Caco-2 (cell line): ENCODE results near the gene NEURL4. TPM values are rescaled to one million over a fixed set of nuclear protein-coding genes. Genes with fewer than 3 reads are reported as not detected.

Experiments
- BruUV-seq: library from RNA; stranded (reverse); fragments of 400-500 nt; replicated peaks from 2 replicates; lab custom pipeline; 2021; lab: Mats Ljungman, UMichigan
- CTCF ChIA-PET: fragments of 300-600 bp; sonication (Branson Sonifier 250); formaldehyde crosslinking; loops from one replicate; lab custom pipeline; 2022; ENCODE audit warnings: antibody characterized with exemption; lab: Charles Lee
- POLR2A ChIA-PET: fragments of 300-600 bp; sonication (Branson Sonifier 250); formaldehyde crosslinking; loops from one replicate; lab custom pipeline; 2022; ENCODE audit warnings: antibody characterized with exemption; lab: Charles Lee
- DNase-seq, 2 experiments: peaks; one replicate each; pipeline versions ENCODE4 v3.0.0 to v3.0.0-alpha.2; 2020 to 2022
- H3K27me3 ChIP-seq: replicated peaks from 2 replicates; pipeline ENCODE4 v1.6.0; 2011; ENCODE audit warnings: low read length; ENCODE audit not compliant: control insufficient read depth, insufficient read depth
- H3K36me3 ChIP-seq: 2 replicates; pipeline ENCODE4 v1.5.1; 2011; ENCODE audit warnings: low read length; ENCODE audit not compliant: control insufficient read depth, insufficient read depth
- H3K4me1 ChIP-seq: fragments of 250-450 bp; sonication (Bioruptor Pico); 2 replicates; pipeline ENCODE4 v1.5.1; 2020; ENCODE audit warnings: mild to moderate bottlenecking
- H3K4me3 ChIP-seq: 2 replicates; pipeline ENCODE4 v1.5.1; 2011; ENCODE audit warnings: low read depth, mild to moderate bottlenecking, control low read depth, low read length
- H3K9me3 ChIP-seq: fragments of 250-450 bp; sonication (Bioruptor Pico); 2 replicates; pipeline ENCODE4 v1.5.1; 2020; ENCODE audit warnings: mild to moderate bottlenecking, moderate library complexity
- H3K27ac Mint-ChIP-seq: one replicate; pipeline ENCODE4 v1.8.0; 2022; ENCODE audit warnings: mixed read lengths; ENCODE audit not compliant: unreplicated experiment
- H3K27me3 Mint-ChIP-seq: one replicate; pipeline ENCODE4 v1.8.0; 2022; ENCODE audit warnings: mixed read lengths; ENCODE audit not compliant: insufficient read depth, unreplicated experiment
- H3K36me3 Mint-ChIP-seq: one replicate; pipeline ENCODE4 v1.8.0; 2022; ENCODE audit warnings: mild to moderate bottlenecking, mixed read lengths; ENCODE audit not compliant: insufficient read depth, unreplicated experiment
- H3K4me1 Mint-ChIP-seq: one replicate; pipeline ENCODE4 v1.8.0; 2022; ENCODE audit warnings: low read depth, mixed read lengths; ENCODE audit not compliant: unreplicated experiment
- H3K4me3 Mint-ChIP-seq: one replicate; pipeline ENCODE4 v1.8.0; 2022; ENCODE audit warnings: mild to moderate bottlenecking, moderate library complexity, mixed read lengths; ENCODE audit not compliant: unreplicated experiment
- H3K9me3 Mint-ChIP-seq: one replicate; pipeline ENCODE4 v1.8.0; 2022; ENCODE audit warnings: mixed read lengths; ENCODE audit not compliant: unreplicated experiment
- CTCF ChIP-seq, 2 experiments: fragments of 200-600 bp in 1 of 2; IDR thresholded peaks; 1 replicate in 1 of 2; 2 replicates in 1 of 2; pipeline versions ENCODE4 v1.5.1 to v1.8.0; 2011 to 2022; ENCODE audit warnings: antibody characterized with exemption in 1 of 2, control low read depth in 1 of 2, inconsistent platforms in 1 of 2, low read depth in 1 of 2, low read length in 1 of 2, mild to moderate bottlenecking in 1 of 2, moderate library complexity in 1 of 2; ENCODE audit not compliant: insufficient read depth in 1 of 2, severe bottlenecking in 1 of 2, unreplicated experiment in 1 of 2
- intact Hi-C: fragments of 100-400 bp; cut with micrococcal nuclease; formaldehyde crosslinking; loops from one replicate; pipeline ENCODE4 v1.10.0; 2022; ENCODE audit not compliant: unreplicated experiment
- total RNA-seq: library from RNA; stranded (reverse); gene quantifications from 2 replicates; pipeline ENCODE4 v1.2.3, GENCODE V29; 2022

The NEURL4 gene
- total RNA-seq, 1 experiment from 2014 or later: 31.1 TPM

- Mint-ChIP-seq H3K4me3 (no peak overlapping the region), H3K27me3 (no peaks in the 10 kb centered on the region), H3K27ac (no peak overlapping the region), H3K4me1 (peaks cover 8% of the 10 kb centered on the region), H3K9me3 (no peaks in the 10 kb centered on the region), H3K36me3 (peaks cover 5% of the 10 kb centered on the region)
- intact Hi-C loops: no loop called here
- ChIA-PET POLR2A (interaction anchor here (0.6 kb wide), 1 partner anchor 30 kb away, joined by 3 read pairs; no protein-coding TSS in a partner anchor), CTCF (interaction anchor here (1.1 kb wide), 1 partner anchor 13 kb away, joined by 3 read pairs; no protein-coding TSS in a partner anchor)
- Histone ChIP-seq H3K4me3 (no peak overlapping the region), H3K4me1 (peaks cover 3% of the 10 kb centered on the region; the same call in 1 of the 2 replicates), H3K36me3 (no peaks in the 10 kb centered on the region), H3K9me3 (no peaks in the 10 kb centered on the region), H3K27me3 (no peaks in the 10 kb centered on the region)
- no peak for DNase-seq
- no TSS peak for BruUV-seq
- no peak for TF ChIP-seq CTCF (IDR thresholded peaks at IDR 0.05; ENCODE audit: insufficient read depth in 1 of 2, low read depth in 1 of 2, low read length in 1 of 2, severe bottlenecking in 1 of 2, unreplicated experiment in 1 of 2)
These were observed 45.5 kb downstream of the NEURL4 start for GRCh38 chr17:7283471-7284216.

- Mint-ChIP-seq H3K4me1 (peaks cover 8% of the 10 kb centered on the region), H3K27ac (no peak overlapping the region), H3K27me3 (no peaks in the 10 kb centered on the region), H3K36me3 (peaks cover 5% of the 10 kb centered on the region), H3K9me3 (no peaks in the 10 kb centered on the region), H3K4me3 (no peak overlapping the region)
- ChIA-PET POLR2A (interaction anchor here (0.6 kb wide), 1 partner anchor 31 kb away, joined by 3 read pairs; no protein-coding TSS in a partner anchor), CTCF (interaction anchor here (1.1 kb wide), 1 partner anchor 14 kb away, joined by 3 read pairs; no protein-coding TSS in a partner anchor)
- no TSS peak for BruUV-seq
- no peak for TF ChIP-seq CTCF (IDR thresholded peaks at IDR 0.05; ENCODE audit: insufficient read depth in 1 of 2, low read depth in 1 of 2, low read length in 1 of 2, severe bottlenecking in 1 of 2, unreplicated experiment in 1 of 2)
- intact Hi-C loops: no loop called here
- DNase-seq: no peak
- Histone ChIP-seq H3K27me3 (no peaks in the 10 kb centered on the region), H3K9me3 (no peaks in the 10 kb centered on the region), H3K4me3 (no peak overlapping the region), H3K4me1 (peaks cover 3% of the 10 kb centered on the region; the same call in 1 of the 2 replicates), H3K36me3 (no peaks in the 10 kb centered on the region)
These were observed 46.3 kb downstream of the NEURL4 start for GRCh38 chr17:7282752-7283321.

GRCh38 chr17:7281953-7282751 is 47.0 kb downstream of the NEURL4 start:
- H3K9me3 Mint-ChIP-seq: no peaks in the 10 kb centered on the region
- Histone ChIP-seq H3K4me1 (peaks cover 3% of the 10 kb centered on the region; the same call in 1 of the 2 replicates), H3K36me3 (no peaks in the 10 kb centered on the region), H3K9me3 (no peaks in the 10 kb centered on the region), H3K27me3 (no peaks in the 10 kb centered on the region), H3K4me3 (peak overlapping the region; percentile 54)
- peaks cover 5% of the 10 kb centered on the region for H3K36me3 Mint-ChIP-seq
- peaks cover 8% of the 10 kb centered on the region for H3K4me1 Mint-ChIP-seq
- H3K4me3 Mint-ChIP-seq: peak overlapping the region; percentile 85
- no peaks in the 10 kb centered on the region for H3K27me3 Mint-ChIP-seq
- TF ChIP-seq CTCF (IDR thresholded peaks at IDR 0.05; ENCODE audit: insufficient read depth in 1 of 2, low read depth in 1 of 2, low read length in 1 of 2, severe bottlenecking in 1 of 2, unreplicated experiment in 1 of 2): no peak
- DNase-seq: no peak
- BruUV-seq: TSS peak; percentile 35
- H3K27ac Mint-ChIP-seq: peak overlapping the region; percentile 85
- ChIA-PET CTCF (interaction anchor here (0.8 to 1.4 kb wide), 2 partner anchors 12 to 21 kb away, joined by 4 to 6 read pairs; no protein-coding TSS in a partner anchor), POLR2A (interaction anchor here (1.5 kb wide), 1 partner anchor 122 kb away, joined by 3 read pairs; the partner anchor contains the start of gene TMEM256)
- intact Hi-C loops: loop anchor here (1.0 kb wide), 1 partner anchor 12 kb away; the partner anchor contains the start of gene YBX2
